AG09309 (cell line): ENCODE data around the gene TTLL1.
A peak's percentile ranks its signal among the peaks of the same experiment; 100 is the strongest.

ENCODE experiments used
- DNase-seq: peaks from one replicate; pipeline ENCODE4 v3.0.0-alpha.2; 2010; ENCODE audit warnings: low read depth
- H3K4me3 ChIP-seq: 2 replicates; pipeline ENCODE4 v1.5.1; 2011; ENCODE audit warnings: mild to moderate bottlenecking, low read depth, low read length, moderate library complexity; ENCODE audit not compliant: control insufficient read depth
- CTCF ChIP-seq: IDR thresholded peaks from 2 replicates; pipeline ENCODE4 v1.5.1; 2011; ENCODE audit warnings: mild to moderate bottlenecking, low read depth, low read length, inconsistent platforms; ENCODE audit not compliant: insufficient read depth, control insufficient read depth; ENCODE audit errors: missing control alignments

The TTLL1 gene

GRCh38 chr22:43079742-43080141 lies 9.4 kb downstream of the TTLL1 start:
- H3K4me3 ChIP-seq, result no peak overlapping the region
- no peak for DNase-seq
- TF ChIP-seq CTCF, result no peak

GRCh38 chr22:43078522-43078921 lies 10.7 kb downstream of the TTLL1 start:
- H3K4me3 ChIP-seq, result no peak overlapping the region
- no peak for TF ChIP-seq CTCF
- DNase-seq, result no peak

GRCh38 chr22:43077121-43077877 lies 11.9 kb downstream of the TTLL1 start:
- no peak overlapping the region for H3K4me3 ChIP-seq
- no peak for TF ChIP-seq CTCF
- DNase-seq, result no peak

- no peak for TF ChIP-seq CTCF
- DNase-seq, result peak; percentile 28
- no peak overlapping the region for H3K4me3 ChIP-seq
These were observed 22.3 kb downstream of the TTLL1 start for GRCh38 chr22:43066844-43067385.

GRCh38 chr22:43066134-43066533 lies 23.1 kb downstream of the TTLL1 start:
- DNase-seq, result no peak
- TF ChIP-seq CTCF, result no peak
- H3K4me3 ChIP-seq, result no peak overlapping the region

GRCh38 chr22:43060183-43060582 lies 29.0 kb downstream of the TTLL1 start:
- no peak overlapping the region for H3K4me3 ChIP-seq
- peak; percentile 64 for TF ChIP-seq CTCF
- DNase-seq, result no peak
